ENCODE measurements around the gene BMERB1. TPM values are rescaled to one million over a fixed set of nuclear protein-coding genes. Genes with fewer than 3 reads are reported as not detected.

BMERB1 gene
- total and polyA plus RNA-seq, 9 of the 15 experiments (the other 6 are each of a cell fraction or from before 2014, with no cell fraction given): 0.29 to 2.9 (median 0.94) TPM

DNA sequence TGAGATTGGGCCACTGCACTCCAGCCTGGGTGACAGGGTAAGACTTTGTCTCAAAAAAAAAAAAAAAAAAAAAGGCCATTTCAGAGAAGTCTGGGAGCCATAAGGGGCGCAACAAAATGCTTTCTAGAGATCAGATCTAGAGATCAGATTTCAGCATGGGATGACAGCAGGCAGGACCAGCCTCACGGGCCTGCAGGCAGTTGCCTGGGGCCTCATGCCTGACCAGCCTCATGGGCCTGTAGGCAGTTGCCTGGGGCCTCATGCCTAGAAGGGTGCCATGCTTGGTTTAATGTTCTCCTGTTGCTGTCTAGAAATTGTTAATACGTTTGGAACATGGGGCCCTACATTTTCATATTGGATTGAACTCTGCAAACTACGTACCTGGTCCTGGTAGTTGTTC is 149.1 kb downstream of the BMERB1 start:
- no peak overlapping the region for H3K9ac ChIP-seq (ENCODE audit: insufficient read depth in 1 of 2, low read depth in 2 of 2, low read length in 2 of 2)
- no peaks in the 10 kb centered on the region for H4K20me1 ChIP-seq (replicated peaks; ENCODE audit: control insufficient read depth, insufficient read depth, low read length)
- no peak overlapping the region for H3K27ac ChIP-seq (ENCODE audit: extremely low read depth, low read depth, low read length)
- no peak overlapping the region for H3K4me3 ChIP-seq
- in situ Hi-C loops (cut with MboI) (no loop called here), intact Hi-C loops (cut with micrococcal nuclease) (no loop called here)
- no peaks in the 10 kb centered on the region for H3K79me2 ChIP-seq (ENCODE audit: control insufficient read depth, insufficient read depth, low read length)
- H3K9me3 ChIP-seq (replicated peaks; ENCODE audit: control insufficient read depth, insufficient read depth, low read depth, low read length): no peaks in the 10 kb centered on the region; the same call in 1 of the 2 replicates
- POLR2A ChIA-PET: no interaction called here
- no peak overlapping the region for H2AFZ ChIP-seq (ENCODE audit: low read depth, low read length)
- DNase-seq (ENCODE audit: extremely low read depth in 1 of 4, low spot score in 3 of 4) (no peak), ATAC-seq (no peak), FAIRE-seq (no peak)
- H3K4me2 ChIP-seq (ENCODE audit: insufficient read depth, low read length): no peak overlapping the region
- CTCF ChIA-PET (ENCODE audit: low intra/inter-chr PET ratio): no interaction called here
- H3K4me1 ChIP-seq (replicated peaks in 1 of 2; ENCODE audit: control insufficient read depth in 2 of 2, insufficient read depth in 2 of 2, low read length in 2 of 2): peaks cover 4 to 5% of the 10 kb centered on the region in 2 experiments; a peak in 4 of 5 replicates
- no peaks in the 10 kb centered on the region for H3K36me3 ChIP-seq (ENCODE audit: control insufficient read depth, insufficient read depth, low read length)
- no peaks in the 10 kb centered on the region; a peak in 1 of 5 replicates for H3K27me3 ChIP-seq (ENCODE audit: control insufficient read depth in 2 of 2, insufficient read depth in 2 of 2, low read length in 2 of 2)
- H3K9me1 ChIP-seq (ENCODE audit: control insufficient read depth, insufficient read depth, low read length): no peaks in the 10 kb centered on the region
- no TSS peak for BruUV-seq (replicated peaks)
- 45% methylated on average over 4 of the region's 4 CpGs for WGBS (ENCODE audit: insufficient coverage, low coverage, missing lambda C conversion rate)
- TF ChIP-seq, protein P1, sequence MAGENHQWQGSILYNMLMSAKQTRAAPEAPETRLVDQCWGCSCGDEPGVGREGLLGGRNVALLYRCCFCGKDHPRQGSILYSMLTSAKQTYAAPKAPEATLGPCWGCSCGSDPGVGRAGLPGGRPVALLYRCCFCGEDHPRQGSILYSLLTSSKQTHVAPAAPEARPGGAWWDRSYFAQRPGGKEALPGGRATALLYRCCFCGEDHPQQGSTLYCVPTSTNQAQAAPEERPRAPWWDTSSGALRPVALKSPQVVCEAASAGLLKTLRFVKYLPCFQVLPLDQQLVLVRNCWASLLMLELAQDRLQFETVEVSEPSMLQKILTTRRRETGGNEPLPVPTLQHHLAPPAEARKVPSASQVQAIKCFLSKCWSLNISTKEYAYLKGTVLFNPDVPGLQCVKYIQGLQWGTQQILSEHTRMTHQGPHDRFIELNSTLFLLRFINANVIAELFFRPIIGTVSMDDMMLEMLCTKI (IDR thresholded peaks at IDR 0.05; ENCODE audit: partially characterized antibody): no peak
- TF ChIP-seq L3MBTL2 (IDR thresholded peaks at IDR 0.05): 0 out of 2 replicates have a peak, but pooled peaks have one; percentile 15

DNA sequence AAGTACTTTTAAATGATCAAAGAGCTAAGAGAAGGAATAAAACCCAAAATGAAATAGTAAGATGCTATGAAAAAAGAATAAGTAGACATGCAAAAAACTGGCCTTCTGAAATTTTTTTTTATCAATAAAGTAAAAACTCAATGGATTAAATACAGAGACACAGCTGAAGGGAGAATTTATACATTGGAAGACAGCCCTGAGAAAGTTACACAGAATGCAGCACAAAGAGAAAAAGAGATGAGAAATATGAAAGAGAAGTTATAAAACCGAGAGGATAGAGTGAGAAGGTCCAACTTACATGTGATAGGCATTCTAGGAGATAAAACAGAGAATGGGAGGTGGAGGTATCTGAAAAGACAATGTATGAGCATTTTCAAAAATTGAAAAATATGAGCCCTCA is 151.6 kb downstream of the BMERB1 start:
- no TSS peak for BruUV-seq (replicated peaks)
- TF ChIP-seq, protein P2, sequence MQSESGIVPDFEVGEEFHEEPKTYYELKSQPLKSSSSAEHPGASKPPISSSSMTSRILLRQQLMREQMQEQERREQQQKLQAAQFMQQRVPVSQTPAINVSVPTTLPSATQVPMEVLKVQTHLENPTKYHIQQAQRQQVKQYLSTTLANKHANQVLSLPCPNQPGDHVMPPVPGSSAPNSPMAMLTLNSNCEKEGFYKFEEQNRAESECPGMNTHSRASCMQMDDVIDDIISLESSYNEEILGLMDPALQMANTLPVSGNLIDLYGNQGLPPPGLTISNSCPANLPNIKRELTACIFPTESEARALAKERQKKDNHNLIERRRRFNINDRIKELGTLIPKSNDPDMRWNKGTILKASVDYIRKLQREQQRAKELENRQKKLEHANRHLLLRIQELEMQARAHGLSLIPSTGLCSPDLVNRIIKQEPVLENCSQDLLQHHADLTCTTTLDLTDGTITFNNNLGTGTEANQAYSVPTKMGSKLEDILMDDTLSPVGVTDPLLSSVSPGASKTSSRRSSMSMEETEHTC (IDR thresholded peaks at IDR 0.05): no peak
- TF ChIP-seq, protein P3, sequence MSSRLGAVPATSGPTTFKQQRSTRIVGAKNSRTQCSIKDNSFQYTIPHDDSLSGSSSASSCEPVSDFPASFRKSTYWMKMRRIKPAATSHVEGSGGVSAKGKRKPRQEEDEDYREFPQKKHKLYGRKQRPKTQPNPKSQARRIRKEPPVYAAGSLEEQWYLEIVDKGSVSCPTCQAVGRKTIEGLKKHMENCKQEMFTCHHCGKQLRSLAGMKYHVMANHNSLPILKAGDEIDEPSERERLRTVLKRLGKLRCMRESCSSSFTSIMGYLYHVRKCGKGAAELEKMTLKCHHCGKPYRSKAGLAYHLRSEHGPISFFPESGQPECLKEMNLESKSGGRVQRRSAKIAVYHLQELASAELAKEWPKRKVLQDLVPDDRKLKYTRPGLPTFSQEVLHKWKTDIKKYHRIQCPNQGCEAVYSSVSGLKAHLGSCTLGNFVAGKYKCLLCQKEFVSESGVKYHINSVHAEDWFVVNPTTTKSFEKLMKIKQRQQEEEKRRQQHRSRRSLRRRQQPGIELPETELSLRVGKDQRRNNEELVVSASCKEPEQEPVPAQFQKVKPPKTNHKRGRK (tag; IDR thresholded peaks at IDR 0.05): peak; percentile 59; the same call in 1 of the 2 replicates
- no peak for TF ChIP-seq MEF2A (IDR thresholded peaks at IDR 0.05; ENCODE audit: control insufficient read depth, low read depth, low read length)
- no peak for TF ChIP-seq ZNF444 (CRISPR knock-in tag; IDR thresholded peaks at IDR 0.05)
- TF ChIP-seq, protein P4, sequence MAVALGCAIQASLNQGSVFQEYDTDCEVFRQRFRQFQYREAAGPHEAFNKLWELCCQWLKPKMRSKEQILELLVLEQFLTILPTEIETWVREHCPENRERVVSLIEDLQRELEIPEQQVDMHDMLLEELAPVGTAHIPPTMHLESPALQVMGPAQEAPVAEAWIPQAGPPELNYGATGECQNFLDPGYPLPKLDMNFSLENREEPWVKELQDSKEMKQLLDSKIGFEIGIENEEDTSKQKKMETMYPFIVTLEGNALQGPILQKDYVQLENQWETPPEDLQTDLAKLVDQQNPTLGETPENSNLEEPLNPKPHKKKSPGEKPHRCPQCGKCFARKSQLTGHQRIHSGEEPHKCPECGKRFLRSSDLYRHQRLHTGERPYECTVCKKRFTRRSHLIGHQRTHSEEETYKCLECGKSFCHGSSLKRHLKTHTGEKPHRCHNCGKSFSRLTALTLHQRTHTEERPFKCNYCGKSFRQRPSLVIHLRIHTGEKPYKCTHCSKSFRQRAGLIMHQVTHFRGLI (CRISPR knock-in tag; IDR thresholded peaks at IDR 0.05): no peak
- TF ChIP-seq HMG20B (CRISPR knock-in tag; IDR thresholded peaks at IDR 0.05): no peak
- TF ChIP-seq PURB (CRISPR knock-in tag; IDR thresholded peaks at IDR 0.05; ENCODE audit: low read depth): no peak
- peak; percentile 84 for TF ChIP-seq TRIM28 (IDR thresholded peaks at IDR 0.05)

More for the DNA sequence above, 151.6 kb downstream of the BMERB1 start:
- Histone ChIP-seq H3K4me3 (no peak overlapping the region), H3K36me3 (ENCODE audit: control insufficient read depth, insufficient read depth, low read length) (no peaks in the 10 kb centered on the region), H3K9me1 (ENCODE audit: control insufficient read depth, insufficient read depth, low read length) (no peaks in the 10 kb centered on the region), H3K4me1 (replicated peaks in 1 of 2; ENCODE audit: control insufficient read depth in 2 of 2, insufficient read depth in 2 of 2, low read length in 2 of 2) (peaks cover 17 to 18% of the 10 kb centered on the region in 2 experiments), H3K27ac (ENCODE audit: extremely low read depth, low read depth, low read length) (no peak overlapping the region), H3K79me2 (ENCODE audit: control insufficient read depth, insufficient read depth, low read length) (no peaks in the 10 kb centered on the region), H3K9me3 (replicated peaks; ENCODE audit: control insufficient read depth, insufficient read depth, low read depth, low read length) (peaks cover 2% of the 10 kb centered on the region; the same call in 1 of the 2 replicates), H2AFZ (ENCODE audit: low read depth, low read length) (no peak overlapping the region), H3K27me3 (ENCODE audit: control insufficient read depth in 2 of 2, insufficient read depth in 2 of 2, low read length in 2 of 2) (no peaks in the 10 kb centered on the region), H4K20me1 (replicated peaks; ENCODE audit: control insufficient read depth, insufficient read depth, low read length) (no peaks in the 10 kb centered on the region), H3K4me2 (ENCODE audit: insufficient read depth, low read length) (no peak overlapping the region), H3K9ac (ENCODE audit: insufficient read depth in 1 of 2, low read depth in 2 of 2, low read length in 2 of 2) (no peak overlapping the region)
- intact Hi-C loops (cut with micrococcal nuclease) (no loop called here), in situ Hi-C loops (cut with MboI) (no loop called here)
- 11% methylated on average over 1 of the region's 1 CpG for WGBS (ENCODE audit: insufficient coverage, low coverage, missing lambda C conversion rate)
- ATAC-seq (no peak), DNase-seq (ENCODE audit: extremely low read depth in 1 of 4, low spot score in 3 of 4) (no peak), FAIRE-seq (no peak)
- ChIA-PET CTCF (ENCODE audit: low intra/inter-chr PET ratio) (no interaction called here), POLR2A (interaction anchor here (2.6 kb wide), 1 partner anchor 9 kb away, joined by 12 read pairs; no protein-coding TSS in a partner anchor)

Measured in K562 (cell line).